Heart left ventricle (tissue), 16 donors: ENCODE measurements around the gene ERFL. TPM values are rescaled to one million over a fixed set of nuclear protein-coding genes. Genes with fewer than 3 reads are reported as not detected.

Experiments
- ATAC-seq, 4 donors: fragments of 200-7000 bp; cut with Tn5 transposase; one replicate each; pipeline ENCODE4 v1.9.1; 2020 to 2022; ENCODE audit warnings: moderate library complexity in 4 of 4, mild to moderate bottlenecking in 3 of 4, moderate number of reproducible peaks in 1 of 4
- DNase-seq, 5 donors: peaks; one replicate each; pipeline ENCODE4 v3.0.0-alpha.2; 2020
- H3K27ac ChIP-seq, 12 donors: fragments of 200-600 bp; sonication (generic) in 4 of 12; one replicate each; pipeline versions ENCODE4 v1.5.0 to v1.8.0; 2016 to 2022; ENCODE audit warnings: mild to moderate bottlenecking in 2 of 12
- H3K27me3 ChIP-seq, 9 donors: fragments of 200-600 bp; sonication (generic) in 2 of 9; one replicate each; pipeline versions ENCODE4 v1.5.1 to v1.8.0; 2016 to 2022; ENCODE audit warnings: mild to moderate bottlenecking in 3 of 9
- H3K36me3 ChIP-seq, 9 donors: fragments of 200-600 bp; sonication (generic) in 2 of 9; one replicate each; pipeline versions ENCODE4 v1.5.0 to v1.8.0; 2018 to 2022; ENCODE audit warnings: mild to moderate bottlenecking in 2 of 9
- H3K4me1 ChIP-seq, 12 donors: fragments of 200-600 bp; sonication (generic) in 4 of 12; one replicate each; pipeline versions ENCODE4 v1.5.0 to v1.8.0; 2016 to 2022; ENCODE audit warnings: mild to moderate bottlenecking in 3 of 12
- H3K4me3 ChIP-seq, 12 donors: fragments of 200-600 bp; sonication (generic) in 4 of 12; one replicate each; pipeline versions ENCODE4 v1.5.0 to v1.8.0; 2017 to 2022; ENCODE audit warnings: mild to moderate bottlenecking in 9 of 12, moderate library complexity in 4 of 12
- H3K9me3 ChIP-seq, 12 donors: fragments of 200-600 bp; sonication (generic) in 4 of 12; one replicate each; pipeline versions ENCODE4 v1.5.0 to v1.8.0; 2016 to 2022; ENCODE audit warnings: mild to moderate bottlenecking in 1 of 12
- POLR2A ChIP-seq, 2 donors: fragments of 450-650 bp; IDR thresholded peaks; one replicate each; pipeline ENCODE4 v1.6.1; 2017; ENCODE audit warnings: antibody characterized with exemption in 2 of 2, mild to moderate bottlenecking in 2 of 2, moderate library complexity in 2 of 2
- WGBS, 4 donors: extraction: QIAGEN DNeasy Blood & Tissue Kit in 2 of 4; methylation state at CpG; one replicate each; pipeline versions ENCODE4 v1.1.5 to v1.1.7; 2013 to 2018; 5-methylcytosine and 5-hydroxymethylcytosine counted together
- intact Hi-C, 10 donors: fragments of 100-400 bp; cut with DNase I; formaldehyde crosslinking; loops; one replicate each; pipeline versions ENCODE4 v1.11.1 to v1.14.2; 2022
- polyA plus RNA-seq, 2 donors: library from polyadenylated mRNA; stranded (reverse); fragments of 200-250 nt; gene quantifications; one replicate each; pipeline ENCODE4 v1.2.3, GENCODE V29; 2013
- total RNA-seq, 9 donors: library from RNA; depleted of rRNA in 2 of 9; stranded (reverse); fragments of >200 nt in 2 of 9; fragmentation: NEBNext Ultra II Directional in 3 of 9; extraction: Animal tissue kit (Norgen Biotek cat#: 25700) in 3 of 9; gene quantifications; one replicate each; pipeline versions ENCODE4 v1.1.0 to v1.2.4, GENCODE V29; 2016 to 2023
- TF ChIP-seq, protein P1 (sequence below), 12 donors: fragments of 200-600 bp; sonication (generic) in 4 of 12; IDR thresholded peaks; one replicate each; pipeline versions ENCODE4 v1.5.0 to v1.8.0; 2018 to 2022; ENCODE audit warnings: antibody characterized with exemption in 12 of 12, mild to moderate bottlenecking in 5 of 12
- donor health status: ischemic (EF 13 %, LVEDD 7.1; RV severe dilation, severe dysfunction).
- donor health status: healthy with polysubstance abuse.
- donor health status: DM: no; HTN: yes; CAD: no.
- donor health status: DM: no; HTN: no; CAD: no.
- donor health status: ischemic (EF 25% LVEDD 6.9; RV normal size, moderate dysfunction).
- donor health status: ischemic (EF 25% LVEDD 5.7; RV mildly dilated, moderate dysfunction).
- donor health status: healthy.
- donor health status: DM: yes; HTN: yes; CAD: no.
- donor health status: ischemic (EF 35%, LVEDD 5.7; RV mildly dilated, moderate dysfunction).
- donor health status: nonischemic (EF 11% LVEDD 7.7; RV severe dilation, severe dysfunction).
- donor health status: DM: yes; HTN: yes; CAD: no.
- donor health status: PGD.
- donor health status: ischemic (EF 29% LVEDD 5.4; RV normal size, mild dysfunction).
- donor health status: nonischemic (EF 23%, LVEDD 6.1; RV moderate dilation, normal function).

ERFL gene
- total and polyA plus RNA-seq, 11 donors, result 0.13 TPM; not detected in 10

GRCh38 chr19:41883463-41883820 lies 44.8 kb downstream of the ERFL start:
- TF ChIP-seq, protein P1, sequence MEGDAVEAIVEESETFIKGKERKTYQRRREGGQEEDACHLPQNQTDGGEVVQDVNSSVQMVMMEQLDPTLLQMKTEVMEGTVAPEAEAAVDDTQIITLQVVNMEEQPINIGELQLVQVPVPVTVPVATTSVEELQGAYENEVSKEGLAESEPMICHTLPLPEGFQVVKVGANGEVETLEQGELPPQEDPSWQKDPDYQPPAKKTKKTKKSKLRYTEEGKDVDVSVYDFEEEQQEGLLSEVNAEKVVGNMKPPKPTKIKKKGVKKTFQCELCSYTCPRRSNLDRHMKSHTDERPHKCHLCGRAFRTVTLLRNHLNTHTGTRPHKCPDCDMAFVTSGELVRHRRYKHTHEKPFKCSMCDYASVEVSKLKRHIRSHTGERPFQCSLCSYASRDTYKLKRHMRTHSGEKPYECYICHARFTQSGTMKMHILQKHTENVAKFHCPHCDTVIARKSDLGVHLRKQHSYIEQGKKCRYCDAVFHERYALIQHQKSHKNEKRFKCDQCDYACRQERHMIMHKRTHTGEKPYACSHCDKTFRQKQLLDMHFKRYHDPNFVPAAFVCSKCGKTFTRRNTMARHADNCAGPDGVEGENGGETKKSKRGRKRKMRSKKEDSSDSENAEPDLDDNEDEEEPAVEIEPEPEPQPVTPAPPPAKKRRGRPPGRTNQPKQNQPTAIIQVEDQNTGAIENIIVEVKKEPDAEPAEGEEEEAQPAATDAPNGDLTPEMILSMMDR (IDR thresholded peaks at IDR 0.05), result no peak
- no peak for TF ChIP-seq POLR2A (IDR thresholded peaks at IDR 0.05)
- Histone ChIP-seq H3K36me3 (peaks cover 0 to 10% (median 0%) of the 10 kb centered on the region in 9 donors), H3K27me3 (no peaks in the 10 kb centered on the region), H3K4me3 (peak overlapping the region; percentile 45 to 99 (median 92)), H3K27ac (peak overlapping the region; percentile 83 to 98 (median 93)), H3K4me1 (peaks cover 0 to 51% (median 32%) of the 10 kb centered on the region in 12 donors), H3K9me3 (no peaks in the 10 kb centered on the region)
- intact Hi-C loops, result loop anchor here in 4 of 10 donors (5.0 kb wide), 3 partner anchors 49 to 194 kb away; partner anchors contain the start of genes RABAC1 (in 2 of the 4) and ZNF574 (in 1 of the 4)
- peak in 1 of 4 donors; percentile 1 for ATAC-seq
- 0 to 2% (median 1%) methylated on average over 15 to 23 of the region's 23 CpGs for WGBS, 4 donors
- DNase-seq, result no peak

DNA sequence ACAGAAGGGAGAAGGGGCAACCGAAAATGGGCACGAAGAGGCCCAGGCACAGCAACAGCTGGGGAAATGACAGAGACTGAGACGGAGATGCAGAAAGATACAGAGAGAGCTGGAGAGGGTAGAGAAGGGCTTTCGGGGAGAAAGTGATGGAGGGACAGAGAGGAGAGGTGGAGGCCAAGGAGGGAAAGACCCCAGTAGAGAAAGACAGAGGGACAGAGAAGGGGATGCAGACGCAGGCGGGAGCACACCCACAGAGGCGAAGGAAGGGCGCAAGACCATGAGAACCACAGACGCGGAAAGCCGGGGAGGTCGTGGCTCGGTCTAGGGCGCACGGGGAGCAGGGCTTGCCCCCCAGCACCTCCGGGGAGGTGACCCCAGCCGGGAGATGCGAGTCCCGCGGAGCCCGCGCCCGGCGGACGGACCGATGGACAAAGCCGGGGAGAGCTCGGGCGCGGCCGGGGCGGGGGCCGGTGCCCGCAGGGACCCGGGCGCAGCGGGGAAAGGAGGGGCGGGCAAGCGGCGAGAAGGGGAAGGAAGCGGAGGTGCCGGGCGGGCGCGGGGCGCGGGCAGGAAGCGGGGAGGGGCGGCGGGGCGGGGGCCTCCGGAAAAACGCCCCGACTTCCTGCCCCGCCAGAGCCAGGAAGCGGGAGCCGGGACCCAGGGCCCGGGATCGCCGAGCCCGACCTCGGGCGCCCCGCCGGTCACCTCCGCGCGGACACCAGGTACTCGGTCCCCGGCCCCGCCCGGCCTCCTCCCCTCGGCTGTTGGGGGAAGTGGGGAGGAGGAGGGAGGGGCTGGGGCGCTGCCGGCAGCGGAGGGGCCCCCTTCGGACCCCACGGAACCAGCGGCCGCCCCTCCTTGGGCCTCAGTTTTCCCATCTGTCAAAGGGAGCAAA lies 45.4 kb downstream of the ERFL start, which contains the start of gene ARHGEF1:
Gene ARHGEF1 (plus strand): TSS at position 617 of the 895 bp plus-strand sequence. CDS start 4,899 bp downstream, outside the sequence.
- intact Hi-C loops, result loop anchor here in 4 of 10 donors (5.0 kb wide), 3 partner anchors 49 to 194 kb away; partner anchors contain the start of genes RABAC1 (in 2 of the 4) and ZNF574 (in 1 of the 4)
- peak within 1 kb of the TSS; percentile 83 to 98 (median 93) for H3K27ac ChIP-seq
- DNase-seq (peak; percentile 76 to 88 (median 80)), ATAC-seq (peak in 3 of 4 donors; percentile 20 to 50 (median 33))
- TF ChIP-seq, protein P1 (IDR thresholded peaks at IDR 0.05), result no peak
- TF ChIP-seq POLR2A (IDR thresholded peaks at IDR 0.05), result peak in 1 of 2 donors; percentile 62
- peaks cover 0 to 48% (median 32%) of the 10 kb centered on the region in 12 donors for H3K4me1 ChIP-seq
- WGBS, 4 donors, result 1 to 5% (median 2%) methylated on average over 20 to 80 of the region's 80 CpGs
- H3K4me3 ChIP-seq, result peak within 1 kb of the TSS; percentile 45 to 99 (median 92)
- H3K36me3 ChIP-seq, result peaks cover 0 to 4% (median 0%) of the 10 kb centered on the region in 9 donors
- no peaks in the 10 kb centered on the region for H3K9me3 ChIP-seq
- H3K27me3 ChIP-seq, result no peaks in the 10 kb centered on the region

DNA sequence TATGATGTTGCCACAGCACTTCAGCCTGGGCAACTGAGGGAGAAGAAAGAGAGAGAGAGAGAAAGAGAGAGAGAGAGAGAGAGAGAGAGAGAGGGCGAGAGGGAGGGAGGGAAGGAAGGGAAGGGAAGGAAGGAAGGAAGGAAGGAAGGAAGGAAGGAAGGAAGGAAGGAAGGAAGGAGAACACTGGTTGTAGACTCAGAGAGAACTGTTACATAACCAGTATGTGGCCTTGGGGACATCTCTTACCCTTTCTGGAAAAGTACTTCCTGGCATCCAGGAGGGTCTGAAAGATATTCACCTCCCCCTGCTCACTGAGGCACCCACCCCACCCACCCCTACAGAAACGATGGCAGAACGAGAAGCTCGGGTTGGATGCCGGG lies 47.9 kb downstream of the ERFL start:
- intact Hi-C loops, result loop anchor here in 4 of 10 donors (5.0 kb wide), 3 partner anchors 52 to 197 kb away; partner anchors contain the start of genes RABAC1 (in 2 of the 4) and ZNF574 (in 1 of the 4)
- Histone ChIP-seq H3K4me3 (no peak overlapping the region), H3K4me1 (peaks cover 0 to 48% (median 12%) of the 10 kb centered on the region in 12 donors), H3K36me3 (no peaks in the 10 kb centered on the region), H3K27ac (no peak overlapping the region), H3K27me3 (no peaks in the 10 kb centered on the region), H3K9me3 (no peaks in the 10 kb centered on the region)
- DNase-seq (no peak), ATAC-seq (no peak)
- WGBS, 4 donors, result 66 to 76% (median 70%) methylated on average over 5 of the region's 5 CpGs
- no peak for TF ChIP-seq POLR2A (IDR thresholded peaks at IDR 0.05)
- TF ChIP-seq, protein P1 (IDR thresholded peaks at IDR 0.05), result no peak
